NCI-H524 treated with DMSO at 0.1 percent for 48 hours (cell line): ENCODE results near the gene MYBPH.
A peak's percentile ranks its signal among the peaks of the same experiment; 100 is the strongest.

Experiments
- DNase-seq: peaks from one replicate; lab custom pipeline; 2025; lab: John Stamatoyannopoulos, UW

The MYBPH gene

DNA sequence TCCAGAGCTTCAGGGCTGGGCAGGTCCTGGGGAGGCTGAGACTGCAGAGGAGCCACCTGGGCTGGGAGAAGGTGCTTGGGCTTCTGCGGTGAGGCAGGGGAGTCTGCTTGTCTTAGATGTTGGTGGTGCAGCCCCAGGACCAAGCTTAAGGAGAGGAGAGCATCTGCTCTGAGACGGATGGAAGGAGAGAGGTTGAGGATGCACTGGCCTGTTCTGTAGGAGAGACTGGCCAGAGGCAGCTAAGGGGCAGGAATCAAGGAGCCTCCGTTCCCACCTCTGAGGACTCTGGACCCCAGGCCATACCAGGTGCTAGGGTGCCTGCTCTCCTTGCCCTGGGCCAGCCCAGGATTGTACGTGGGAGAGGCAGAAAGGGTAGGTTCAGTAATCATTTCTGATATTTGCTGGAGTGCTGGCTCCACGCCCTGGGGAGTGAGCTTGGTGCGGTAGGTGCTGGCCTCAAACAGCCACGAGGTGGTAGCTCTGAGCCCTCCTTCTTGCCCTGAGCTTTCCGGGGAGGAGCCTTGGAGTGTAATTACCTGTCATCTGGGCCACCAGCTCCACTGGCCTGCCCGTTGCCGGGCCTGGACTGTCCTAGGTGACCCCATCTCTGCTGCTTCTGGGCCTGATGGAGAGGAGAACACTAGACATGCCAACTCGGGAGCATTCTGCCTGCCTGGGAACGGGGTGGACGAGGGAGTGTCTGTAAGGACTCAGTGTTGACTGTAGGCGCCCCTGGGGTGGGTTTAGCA is 9.3 kb downstream of the MYBPH start:
- no peak for DNase-seq

DNA sequence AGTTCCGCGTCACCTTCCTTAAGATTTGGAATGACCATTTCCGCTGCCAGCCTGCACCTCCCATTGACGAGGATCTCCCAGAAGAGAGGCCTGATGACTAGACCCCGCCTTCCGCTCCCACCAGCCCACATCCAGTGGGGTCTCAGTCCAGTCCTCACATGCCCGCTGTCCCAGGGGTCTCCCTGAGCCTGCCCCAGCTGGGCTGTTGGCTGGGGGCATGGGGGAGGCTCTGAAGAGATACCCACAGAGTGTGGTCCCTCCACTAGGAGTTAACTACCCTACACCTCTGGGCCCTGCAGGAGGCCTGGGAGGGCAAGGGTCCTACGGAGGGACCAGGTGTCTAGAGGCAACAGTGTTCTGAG is 9.8 kb downstream of the MYBPH start:
- DNase-seq: no peak

DNA sequence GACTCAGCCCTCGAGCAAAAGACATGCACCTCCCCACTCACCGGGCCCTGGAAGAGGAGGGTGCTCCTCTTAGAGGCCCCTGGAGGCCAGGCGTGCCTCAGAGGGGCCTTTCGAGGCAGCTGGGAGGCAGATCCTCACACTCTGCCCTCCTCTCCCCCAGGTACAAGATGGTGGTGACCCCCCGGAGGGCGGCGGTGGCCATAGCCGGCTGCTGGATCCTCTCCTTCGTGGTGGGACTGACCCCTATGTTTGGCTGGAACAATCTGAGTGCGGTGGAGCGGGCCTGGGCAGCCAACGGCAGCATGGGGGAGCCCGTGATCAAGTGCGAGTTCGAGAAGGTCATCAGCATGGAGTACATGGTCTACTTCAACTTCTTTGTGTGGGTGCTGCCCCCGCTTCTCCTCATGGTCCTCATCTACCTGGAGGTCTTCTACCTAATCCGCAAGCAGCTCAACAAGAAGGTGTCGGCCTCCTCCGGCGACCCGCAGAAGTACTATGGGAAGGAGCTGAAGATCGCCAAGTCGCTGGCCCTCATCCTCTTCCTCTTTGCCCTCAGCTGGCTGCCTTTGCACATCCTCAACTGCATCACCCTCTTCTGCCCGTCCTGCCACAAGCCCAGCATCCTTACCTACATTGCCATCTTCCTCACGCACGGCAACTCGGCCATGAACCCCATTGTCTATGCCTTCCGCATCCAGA is 10.4 kb downstream of the MYBPH start:
- no peak for DNase-seq

DNA sequence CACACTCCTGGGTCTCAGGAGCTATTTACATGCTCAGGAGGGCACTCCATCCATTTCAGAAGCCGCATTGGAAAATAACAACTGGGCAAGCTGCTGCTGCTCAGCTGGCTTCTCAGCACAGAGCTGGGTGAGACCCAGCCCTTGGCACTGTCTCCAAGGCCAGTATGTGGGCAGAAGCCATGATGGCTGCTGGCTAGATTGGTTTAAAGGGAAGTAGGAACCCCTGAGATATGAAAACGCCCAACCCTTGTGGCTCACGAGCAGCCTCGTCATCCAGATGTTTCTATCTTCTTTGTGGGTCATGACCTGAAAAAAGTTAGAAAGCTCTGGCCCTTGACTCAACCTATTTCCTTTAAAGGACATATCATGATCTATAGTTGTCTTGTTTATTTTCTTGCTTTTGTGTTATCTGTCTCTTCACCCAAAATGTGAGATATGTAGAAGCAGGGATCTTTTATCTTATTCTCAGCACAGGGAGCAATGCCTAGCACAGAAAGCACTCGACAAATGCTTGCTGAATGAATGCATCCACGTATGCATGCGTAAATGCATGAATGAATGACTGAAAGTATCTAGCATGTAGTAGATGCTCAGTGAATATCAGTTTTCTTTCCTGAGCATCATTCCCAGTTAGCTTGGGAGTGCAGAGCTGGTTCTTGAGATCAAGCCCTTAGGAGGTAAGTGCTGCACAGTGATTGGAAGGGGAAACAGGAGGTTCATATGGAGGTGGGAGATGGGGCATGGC is 11.6 kb downstream of the MYBPH start:
- DNase-seq: no peak

DNA sequence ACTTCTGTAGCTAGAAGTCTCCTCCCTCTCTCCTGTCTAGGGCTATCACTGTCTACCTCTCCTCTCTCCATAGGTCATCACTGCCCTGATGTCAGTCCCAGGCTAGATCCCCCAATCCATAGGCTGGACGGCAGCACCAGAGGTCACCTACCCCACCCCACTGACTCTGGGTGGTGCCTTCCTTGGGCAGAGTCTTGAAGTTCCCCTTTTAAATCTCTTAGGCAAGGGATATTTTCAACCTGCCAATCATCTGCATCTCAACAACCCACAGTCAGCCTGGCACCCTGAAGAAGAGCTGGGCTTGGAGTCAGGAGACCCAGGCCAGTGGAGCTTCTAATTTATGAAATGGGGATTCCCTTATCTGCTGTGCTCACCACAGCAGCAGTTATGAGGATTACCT is 13.2 kb downstream of the MYBPH start:
- DNase-seq: no peak

DNA sequence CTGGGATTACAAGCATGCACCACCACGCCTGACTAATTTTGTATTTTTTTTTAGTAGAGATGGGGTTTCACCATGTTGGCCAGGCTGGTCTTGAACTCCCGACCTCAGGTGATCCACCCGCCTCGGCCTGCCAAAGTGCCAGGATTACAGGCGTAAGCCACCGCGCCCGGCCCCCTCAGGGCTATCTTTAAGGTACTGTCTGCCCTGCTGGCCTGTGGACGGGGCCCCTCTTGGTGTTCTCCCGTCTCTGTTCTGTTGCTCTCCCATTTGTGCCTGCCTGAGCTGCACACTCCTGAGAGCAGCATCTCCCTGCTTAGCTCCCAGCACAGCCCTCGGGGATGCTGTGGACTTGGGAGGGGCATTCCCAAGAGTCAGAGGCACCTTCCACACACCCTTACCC is 13.9 kb downstream of the MYBPH start:
- DNase-seq: no peak

DNA sequence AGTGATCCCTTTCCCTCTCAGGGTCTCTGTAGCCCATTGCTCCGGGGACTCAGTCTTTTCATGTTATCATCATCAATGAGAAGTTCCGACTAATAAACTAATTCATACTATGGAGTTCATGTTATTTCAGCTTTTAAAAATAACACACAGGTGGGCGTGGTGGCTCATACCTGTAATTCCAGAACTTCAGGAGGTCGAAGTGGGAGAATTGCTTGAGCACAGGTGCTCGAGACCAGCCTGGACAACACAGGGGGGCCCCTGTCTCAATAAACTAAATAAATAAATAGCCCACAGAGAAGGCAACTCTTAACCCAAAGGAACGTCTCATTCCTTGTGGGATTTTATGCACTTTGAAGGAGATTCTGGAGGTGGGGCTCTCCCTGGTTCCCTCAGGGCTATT is 14.5 kb downstream of the MYBPH start:
- no peak for DNase-seq

DNA sequence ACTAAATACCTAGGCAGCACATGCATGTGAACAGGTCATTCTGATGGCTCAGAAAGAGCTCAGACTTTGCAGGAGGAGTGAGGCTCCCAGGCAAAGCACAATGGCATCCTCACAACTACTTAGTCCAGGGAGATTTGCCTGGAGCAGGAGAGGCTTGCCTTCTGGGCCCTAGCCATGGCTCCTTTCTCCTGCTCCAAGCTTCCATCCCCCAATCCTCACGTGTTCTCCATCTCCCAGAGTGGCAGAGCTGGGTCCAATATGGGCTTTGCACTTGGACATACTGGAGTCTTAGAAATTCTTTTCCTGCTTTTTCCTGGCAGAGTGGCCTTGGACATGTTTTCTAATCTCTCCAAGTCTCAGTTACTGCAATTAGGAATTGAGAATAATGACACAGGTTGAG is 15.8 kb downstream of the MYBPH start:
- DNase-seq: no peak

DNA sequence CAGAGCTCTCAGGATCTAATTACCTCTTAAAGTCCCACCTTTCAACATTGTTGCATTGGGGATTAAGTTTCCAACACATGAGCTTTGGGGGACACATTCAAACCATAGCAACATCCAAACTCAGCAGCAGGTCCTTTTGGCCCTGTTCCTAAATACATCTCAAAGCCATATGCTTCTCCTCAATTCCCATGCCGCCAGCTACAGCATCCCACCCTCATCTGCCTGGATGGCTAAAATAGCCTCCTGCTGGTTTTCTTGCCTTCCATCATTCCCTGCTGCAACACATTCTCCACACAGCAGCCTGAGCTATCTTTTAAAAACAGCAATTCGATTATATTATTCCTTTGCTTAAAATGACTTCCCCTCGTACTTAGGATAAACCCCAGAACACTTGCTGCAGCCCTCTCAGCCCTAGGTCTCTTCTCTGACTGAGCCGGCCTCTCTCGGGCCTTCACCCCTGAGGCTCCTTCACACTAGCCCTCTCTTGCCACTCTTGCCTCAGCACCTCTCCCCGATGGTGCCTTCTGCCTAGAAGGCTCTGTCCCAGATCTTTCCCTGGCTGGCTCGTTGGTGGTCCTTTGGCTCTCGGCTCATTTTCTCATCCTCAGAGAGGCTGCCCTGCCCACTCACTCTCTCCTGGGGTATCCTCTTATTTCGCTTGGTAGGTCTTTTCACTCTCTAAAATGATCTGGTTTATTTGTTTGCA is 16.5 kb downstream of the MYBPH start:
- DNase-seq: peak; percentile 97

DNA sequence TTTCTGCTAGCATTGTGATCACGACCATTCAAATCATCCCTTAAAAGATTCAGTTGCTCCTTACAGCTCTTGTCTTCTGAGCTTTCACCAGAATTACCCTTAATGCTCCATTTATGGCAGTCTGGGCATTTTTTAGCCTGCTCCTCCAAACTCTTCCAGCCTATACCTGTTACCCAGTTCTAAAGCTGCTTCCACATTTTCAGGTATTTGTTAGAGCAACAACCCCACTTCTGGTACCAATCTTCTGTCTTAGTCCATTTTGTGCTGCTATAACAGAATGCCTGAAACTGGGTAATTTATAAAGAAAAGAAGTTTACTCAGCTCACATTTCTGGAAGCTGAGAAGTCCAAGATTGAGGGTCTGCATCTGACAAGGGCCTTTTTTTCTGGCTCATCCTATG is 17.2 kb downstream of the MYBPH start:
- no peak for DNase-seq

DNA sequence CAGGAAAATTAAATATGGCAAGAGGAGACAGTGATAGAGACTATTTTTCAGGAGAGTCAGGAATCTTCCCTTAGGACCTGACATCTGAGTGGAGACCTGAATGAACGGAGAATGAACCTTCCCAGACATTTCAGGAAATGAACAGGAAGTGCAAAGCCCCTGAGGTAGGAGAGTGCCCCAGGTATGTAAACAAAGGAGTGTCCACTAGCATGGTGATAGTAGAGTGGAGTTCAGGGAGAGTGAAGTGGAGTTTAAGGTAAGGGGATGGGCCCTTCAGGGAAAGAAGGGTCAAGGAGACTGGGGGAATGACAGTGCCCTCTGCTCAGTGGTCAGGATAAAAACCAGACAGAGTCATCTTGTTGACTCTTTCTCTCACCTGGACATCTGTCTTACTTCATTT is 19.3 kb downstream of the MYBPH start:
- no peak for DNase-seq

DNA sequence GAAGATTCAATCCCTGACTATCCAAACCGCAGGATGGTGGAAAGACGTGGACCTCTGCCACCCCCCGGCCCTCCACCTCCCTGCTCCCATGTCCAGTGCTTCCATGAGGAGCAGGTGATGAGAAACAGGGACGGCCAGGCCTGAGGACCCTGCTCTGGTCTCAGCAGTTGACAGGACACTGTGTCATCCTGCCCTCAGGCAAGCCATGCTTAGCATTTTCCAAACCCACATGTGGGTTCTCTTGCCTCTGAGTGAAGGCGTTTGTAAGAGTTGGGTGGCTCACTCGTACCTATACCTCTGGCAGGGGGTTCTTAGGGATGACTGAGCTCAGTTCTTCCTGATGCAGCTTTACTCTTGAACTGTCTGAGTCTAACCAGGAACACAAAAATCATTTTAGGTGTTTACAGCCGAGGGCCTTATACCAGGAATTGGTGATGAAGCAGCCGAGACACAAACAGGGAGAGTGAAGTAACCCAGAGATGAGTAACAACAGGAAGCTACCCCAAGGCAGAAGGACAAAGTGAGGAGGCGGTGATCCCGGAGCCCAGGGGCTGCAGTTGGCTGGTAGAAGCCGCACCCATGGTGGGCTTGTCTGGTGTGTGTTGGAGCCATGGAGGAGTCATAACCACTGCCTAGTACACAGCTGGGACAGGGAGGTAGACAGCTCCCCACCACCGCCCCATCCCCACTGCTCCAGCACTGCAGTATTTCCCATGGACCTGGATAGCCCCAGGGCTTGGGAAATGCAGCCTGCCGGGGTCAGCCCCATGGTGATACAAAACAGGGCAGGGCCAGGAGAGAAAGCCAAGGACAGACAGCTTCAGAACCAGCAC is 21.4 kb downstream of the MYBPH start:
- DNase-seq: no peak

DNA sequence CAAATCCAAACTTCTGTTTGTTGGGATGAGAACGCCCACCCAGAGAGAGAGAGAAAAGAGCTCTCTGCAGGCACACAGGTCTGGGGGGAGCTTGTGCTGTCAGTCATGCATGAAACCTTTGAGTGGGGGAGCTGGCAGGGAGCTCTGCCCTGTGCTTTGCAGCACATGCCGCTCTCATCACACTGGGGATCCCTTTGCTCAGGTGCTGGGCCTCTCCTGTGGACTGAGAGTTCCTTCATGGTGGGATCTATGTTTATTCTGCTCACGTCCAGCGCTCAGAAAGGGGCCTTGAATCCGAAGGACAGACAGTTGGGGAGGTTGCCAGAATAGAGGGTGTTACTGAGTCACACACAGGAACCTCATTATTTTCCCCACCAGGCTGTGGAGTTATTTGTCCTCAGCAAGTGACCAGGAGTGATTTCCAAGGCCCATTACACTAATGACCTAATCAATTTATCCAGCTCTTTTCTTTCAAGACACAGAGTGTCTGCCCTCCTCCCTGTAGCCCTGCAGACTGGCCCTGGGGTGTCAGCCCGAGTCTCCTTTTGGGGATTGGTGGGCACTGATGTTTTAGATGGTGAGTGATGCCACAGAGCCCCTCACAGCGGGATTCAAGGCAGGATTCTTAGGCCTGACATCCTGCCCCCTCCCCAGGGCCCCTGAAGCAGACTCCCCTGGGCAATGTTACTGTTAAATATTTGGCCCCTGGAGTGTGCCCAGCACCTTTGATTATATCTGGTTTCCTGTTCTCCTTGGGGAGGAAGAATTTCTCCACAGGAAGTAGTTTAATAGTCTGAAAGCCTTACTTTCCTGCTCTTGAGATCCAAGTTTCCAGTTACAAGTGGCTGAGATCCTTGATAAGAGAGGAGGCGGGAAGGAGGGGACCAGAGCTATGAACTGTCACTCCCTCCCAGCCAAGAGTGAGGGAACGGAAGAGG is 22.3 kb downstream of the MYBPH start:
- DNase-seq: no peak

DNA sequence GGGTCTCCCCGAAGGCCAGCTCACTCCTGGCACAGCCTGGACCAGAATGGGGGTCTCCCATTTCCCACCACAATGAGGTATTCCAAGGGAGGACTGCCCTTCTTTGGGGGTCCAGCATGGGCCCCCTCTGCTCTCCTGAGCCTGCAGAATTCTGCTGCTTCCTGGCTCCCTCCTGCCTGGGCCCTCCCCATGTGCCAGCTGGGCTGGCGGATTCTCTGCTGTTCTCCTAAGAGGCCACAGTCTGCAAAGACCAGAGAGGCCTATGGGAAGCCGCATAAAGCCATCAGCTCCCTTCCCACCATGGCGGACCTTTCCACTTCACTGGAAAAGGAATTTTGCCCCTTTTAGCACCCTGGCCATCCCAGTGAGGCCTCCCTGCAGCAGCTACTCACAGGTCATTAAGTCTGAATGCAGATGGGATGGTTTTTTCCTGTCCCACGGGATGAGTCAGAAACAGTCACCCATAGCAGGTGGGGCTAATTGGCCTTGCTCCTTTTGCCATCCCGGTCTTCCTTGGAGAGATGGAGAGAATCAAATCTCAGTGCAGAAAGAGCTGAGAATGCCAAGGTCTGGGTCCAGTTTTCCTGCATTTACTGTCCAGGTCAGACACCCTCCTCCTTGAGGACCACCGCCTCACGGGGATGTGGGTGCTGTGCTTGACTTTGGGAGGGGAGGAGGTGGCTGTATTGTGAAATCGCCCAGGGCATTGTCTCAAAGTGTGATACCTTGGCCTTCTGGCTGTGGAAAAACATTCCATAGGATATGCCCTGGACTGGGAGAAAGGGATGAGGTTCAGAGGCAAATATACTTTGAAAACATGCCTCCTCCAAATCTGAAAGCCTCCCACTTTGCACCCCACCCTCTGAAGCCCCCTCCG is 23.2 kb downstream of the MYBPH start:
- DNase-seq: no peak

DNA sequence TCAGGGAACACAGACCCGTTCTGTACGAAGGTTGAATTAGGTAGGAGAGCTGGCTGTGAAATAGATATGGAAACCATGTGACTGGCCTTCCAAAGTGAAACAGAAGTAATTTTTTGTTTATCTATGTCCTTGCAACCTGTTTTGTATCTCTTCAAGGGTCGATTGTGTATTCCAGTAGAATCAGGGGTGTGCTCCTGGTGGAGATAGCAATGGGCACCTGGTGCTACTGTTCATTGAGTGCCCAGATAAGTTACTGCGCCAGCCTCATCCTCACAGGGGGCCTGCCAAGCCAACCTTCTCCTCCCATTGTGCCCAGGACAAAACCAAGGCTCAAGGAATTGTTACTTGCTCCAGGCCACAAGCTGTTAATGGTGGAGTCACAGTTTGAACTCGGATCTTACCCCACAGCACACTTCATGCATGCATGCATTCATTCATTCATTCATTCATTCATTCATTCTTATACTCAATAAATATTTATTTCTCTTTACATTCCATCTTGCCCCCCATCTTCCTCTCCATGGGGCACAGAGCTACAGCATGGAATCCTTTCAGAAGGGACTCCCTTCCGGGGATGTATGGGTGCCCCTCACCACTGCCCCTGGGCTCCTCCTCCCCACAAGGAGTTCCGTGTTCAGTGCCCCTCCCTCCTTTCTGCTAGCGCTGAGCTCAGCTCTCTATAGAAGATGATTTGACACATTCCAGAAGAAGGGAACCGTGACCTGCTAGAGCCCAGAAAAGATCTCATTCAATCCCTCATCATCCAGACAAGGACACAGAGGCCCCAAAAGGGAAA is 24.1 kb downstream of the MYBPH start:
- no peak for DNase-seq

DNA sequence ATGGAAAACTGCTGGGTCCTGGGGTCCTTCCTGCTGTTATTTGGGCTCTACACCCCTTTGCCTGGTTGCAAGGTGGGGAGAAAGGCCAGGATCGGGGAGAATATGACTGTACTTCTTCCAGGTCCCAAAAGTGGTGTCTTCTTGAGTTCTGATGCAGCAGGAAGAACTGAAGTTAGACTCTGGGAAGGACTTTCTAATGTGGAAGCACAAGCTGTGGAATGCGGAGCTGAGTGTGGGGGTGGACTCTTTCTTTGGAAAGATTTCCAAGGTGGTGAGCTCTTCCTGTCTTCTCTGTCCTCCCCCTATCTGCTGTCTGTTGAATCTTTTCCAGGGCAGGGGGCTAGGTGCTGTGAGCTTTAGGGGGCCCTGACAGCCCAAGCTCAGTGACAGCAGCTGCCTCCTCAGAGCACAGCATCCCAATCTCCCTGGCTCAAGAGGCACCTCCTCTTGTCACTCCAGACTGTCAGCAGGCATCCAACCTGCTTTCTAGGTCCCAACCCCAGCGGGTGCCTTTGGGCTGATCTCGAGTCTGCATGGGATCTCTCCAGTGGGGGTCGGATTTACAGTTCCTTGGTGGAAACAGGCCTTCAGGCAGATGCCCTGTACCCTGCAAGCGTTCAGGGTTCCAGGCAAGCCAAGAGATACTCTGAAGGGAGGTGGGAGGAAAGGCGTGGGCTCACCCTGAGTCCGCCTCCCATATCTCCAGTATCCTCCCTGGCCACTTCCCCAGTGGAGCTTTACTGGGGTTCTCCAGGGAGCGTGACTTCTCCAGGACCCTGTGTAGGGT is 24.9 kb downstream of the MYBPH start:
- peak; percentile 42 for DNase-seq

DNA sequence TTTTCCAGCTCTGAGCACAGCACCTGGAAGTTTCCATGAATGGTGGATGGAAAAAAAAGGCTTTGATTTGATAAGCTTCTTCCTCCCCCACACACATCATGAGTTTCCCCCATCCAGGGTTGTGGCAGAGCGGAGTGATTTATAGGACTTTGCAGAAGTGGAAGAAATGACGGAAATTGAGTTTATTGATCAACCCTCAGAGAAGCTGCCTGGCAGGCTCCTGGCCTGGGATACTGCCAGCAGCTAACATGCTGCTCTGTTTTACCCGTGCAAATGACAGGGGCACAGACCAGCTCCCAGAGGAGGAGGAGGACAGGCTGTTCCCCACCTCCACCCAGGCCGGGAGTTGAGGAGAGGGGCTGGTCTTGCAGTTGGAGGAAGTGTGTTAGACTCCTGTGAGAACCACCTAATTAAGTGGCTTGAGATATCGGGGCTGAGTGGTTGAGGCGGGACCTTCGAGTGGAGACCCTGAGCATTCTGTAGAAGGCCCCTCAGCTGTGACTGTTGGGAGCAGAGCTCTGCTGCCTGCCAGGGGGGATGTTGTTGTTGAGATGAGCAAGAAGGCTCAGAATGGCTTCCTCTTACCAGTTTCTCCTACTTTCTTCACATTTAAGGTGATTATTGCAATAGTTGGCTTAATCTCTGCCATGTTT is 26.3 kb downstream of the MYBPH start:
- DNase-seq: no peak
